GM19468 (cell line): ENCODE data around the gene PI4KA.

Experiments
- ATAC-seq: cut with Tn5 transposase; IDR thresholded peaks from one replicate; pipeline ENCODE4 v1.9.1; 2021; ENCODE audit warnings: mild to moderate bottlenecking, moderate library complexity, moderate number of reproducible peaks; ENCODE audit not compliant: unreplicated experiment; ENCODE audit errors: extremely low read depth

The PI4KA gene

GRCh38 chr22:20798218-20798617 lies 60.4 kb downstream of the PI4KA start:
- no peak for ATAC-seq

GRCh38 chr22:20796731-20797130 lies 61.9 kb downstream of the PI4KA start:
- ATAC-seq: no peak

- ATAC-seq: no peak
These were observed 63.8 kb downstream of the PI4KA start for GRCh38 chr22:20794650-20795413.

GRCh38 chr22:20793748-20794649 lies 64.6 kb downstream of the PI4KA start:
- ATAC-seq: no peak

GRCh38 chr22:20792966-20793728 lies 65.5 kb downstream of the PI4KA start:
- ATAC-seq: no peak

GRCh38 chr22:20792221-20792965 lies 66.2 kb downstream of the PI4KA start:
- ATAC-seq: no peak

- no peak for ATAC-seq
These were observed 69.8 kb downstream of the PI4KA start for GRCh38 chr22:20788627-20789344.

GRCh38 chr22:20787746-20788626 lies 70.6 kb downstream of the PI4KA start:
- no peak for ATAC-seq

- ATAC-seq: no peak
These were observed 71.4 kb downstream of the PI4KA start for GRCh38 chr22:20787223-20787622.

GRCh38 chr22:20786536-20786979 lies 72.1 kb downstream of the PI4KA start:
- no peak for ATAC-seq

- ATAC-seq: no peak
These were observed 72.6 kb downstream of the PI4KA start for GRCh38 chr22:20786048-20786447.

GRCh38 chr22:20785415-20785814 lies 73.2 kb downstream of the PI4KA start:
- ATAC-seq: no peak

- ATAC-seq: no peak
These were observed 74.5 kb downstream of the PI4KA start for GRCh38 chr22:20783844-20784723.

GRCh38 chr22:20783300-20783673 lies 75.3 kb downstream of the PI4KA start:
- ATAC-seq: no peak

GRCh38 chr22:20782596-20783299 lies 75.9 kb downstream of the PI4KA start:
- no peak for ATAC-seq

GRCh38 chr22:20782083-20782482 lies 76.5 kb downstream of the PI4KA start:
- no peak for ATAC-seq
